HG03558 (cell line): ENCODE measurements around the gene PLBD1.

Experiments used
- ATAC-seq: cut with Tn5 transposase; IDR thresholded peaks from one replicate; pipeline ENCODE4 v1.9.1; 2021; ENCODE audit warnings: moderate number of reproducible peaks; ENCODE audit not compliant: unreplicated experiment; ENCODE audit errors: extremely low read depth

The PLBD1 gene

GRCh38 chr12:14570231-14570630 is 2.5 kb upstream of the PLBD1 start:
- no peak for ATAC-seq

- no peak for ATAC-seq
Measured at GRCh38 chr12:14564336-14564959, 3.2 kb downstream of the PLBD1 start.

GRCh38 chr12:14563046-14563445 is 4.6 kb downstream of the PLBD1 start:
- no peak for ATAC-seq

- ATAC-seq = no peak
Measured at GRCh38 chr12:14562279-14562678, 5.4 kb downstream of the PLBD1 start.

- no peak for ATAC-seq
Measured at GRCh38 chr12:14561677-14562238, 5.9 kb downstream of the PLBD1 start.

GRCh38 chr12:14560904-14561574 is 6.6 kb downstream of the PLBD1 start:
- no peak for ATAC-seq

GRCh38 chr12:14558473-14558959 is 9.2 kb downstream of the PLBD1 start:
- ATAC-seq = no peak

- no peak for ATAC-seq
Measured at GRCh38 chr12:14557966-14558365, 9.7 kb downstream of the PLBD1 start.

GRCh38 chr12:14554281-14555007 is 13.2 kb downstream of the PLBD1 start:
- no peak for ATAC-seq

GRCh38 chr12:14548609-14549008 is 19.1 kb downstream of the PLBD1 start:
- ATAC-seq = no peak

- ATAC-seq = no peak
Measured at GRCh38 chr12:14547571-14547970, 20.1 kb downstream of the PLBD1 start.

- no peak for ATAC-seq
Measured at GRCh38 chr12:14545144-14546124, 22.2 kb downstream of the PLBD1 start.

GRCh38 chr12:14540801-14541462 is 26.8 kb downstream of the PLBD1 start:
- ATAC-seq = no peak

GRCh38 chr12:14537088-14537487 is 30.6 kb downstream of the PLBD1 start:
- ATAC-seq = no peak

GRCh38 chr12:14532152-14532551 is 35.5 kb downstream of the PLBD1 start:
- ATAC-seq = no peak

- no peak for ATAC-seq
Measured at GRCh38 chr12:14525964-14526363, 41.7 kb downstream of the PLBD1 start.

GRCh38 chr12:14521822-14522221 is 45.9 kb downstream of the PLBD1 start:
- no peak for ATAC-seq

- no peak for ATAC-seq
Measured at GRCh38 chr12:14514946-14515345, 52.7 kb downstream of the PLBD1 start.

- no peak for ATAC-seq
Measured at GRCh38 chr12:14514154-14514842, 53.4 kb downstream of the PLBD1 start.
